HG03342 (cell line): ENCODE results near the gene DAGLA.

Experiments used
- ATAC-seq: cut with Tn5 transposase; IDR thresholded peaks from one replicate; pipeline ENCODE4 v1.9.1; 2021; ENCODE audit warnings: mild to moderate bottlenecking, moderate library complexity; ENCODE audit not compliant: unreplicated experiment

Gene DAGLA

GRCh38 chr11:61688365-61689163 is 8.4 kb downstream of the DAGLA start:
- ATAC-seq, result no peak

GRCh38 chr11:61689164-61689496 is 8.9 kb downstream of the DAGLA start:
- ATAC-seq, result no peak

- ATAC-seq, result no peak
Measured at GRCh38 chr11:61690706-61691379, 10.7 kb downstream of the DAGLA start.

DNA sequence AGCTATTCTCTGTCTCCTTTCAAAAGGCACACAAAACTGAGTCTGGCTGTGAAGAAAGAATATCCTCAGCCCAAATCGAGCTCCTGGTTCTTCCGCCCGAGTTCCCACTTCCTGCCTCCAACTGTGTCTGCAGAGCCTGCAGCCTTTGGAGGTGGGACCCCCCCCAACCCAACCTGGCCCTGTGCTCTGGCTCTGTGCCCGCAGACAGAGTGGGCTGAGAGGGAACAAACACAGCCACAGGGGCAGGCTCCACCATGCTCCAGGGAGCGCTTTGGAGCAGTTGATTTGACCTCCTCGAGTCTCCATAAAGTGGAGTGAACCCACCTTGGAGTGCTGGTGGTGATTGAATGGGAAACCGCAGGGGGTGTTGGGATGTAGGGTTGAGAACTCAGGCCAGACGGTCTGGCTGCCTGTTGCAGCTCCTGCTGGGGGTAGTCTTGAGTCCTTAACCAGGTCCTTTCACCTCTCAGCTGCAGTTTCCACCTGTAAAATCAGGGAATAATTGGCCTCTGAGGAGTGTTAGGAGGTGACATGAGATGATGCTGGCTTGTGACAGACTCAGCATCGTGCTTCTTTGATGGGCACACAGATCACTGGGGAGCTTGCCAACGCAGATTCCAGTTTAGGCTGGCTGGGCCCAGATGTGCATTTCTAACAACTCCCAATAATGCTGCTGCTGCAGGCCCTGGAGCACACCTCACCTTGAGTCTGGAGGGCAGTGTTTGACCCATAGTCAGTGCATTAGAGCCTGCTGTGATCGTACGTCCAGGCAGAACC is 11.4 kb downstream of the DAGLA start:
- no peak for ATAC-seq

DNA sequence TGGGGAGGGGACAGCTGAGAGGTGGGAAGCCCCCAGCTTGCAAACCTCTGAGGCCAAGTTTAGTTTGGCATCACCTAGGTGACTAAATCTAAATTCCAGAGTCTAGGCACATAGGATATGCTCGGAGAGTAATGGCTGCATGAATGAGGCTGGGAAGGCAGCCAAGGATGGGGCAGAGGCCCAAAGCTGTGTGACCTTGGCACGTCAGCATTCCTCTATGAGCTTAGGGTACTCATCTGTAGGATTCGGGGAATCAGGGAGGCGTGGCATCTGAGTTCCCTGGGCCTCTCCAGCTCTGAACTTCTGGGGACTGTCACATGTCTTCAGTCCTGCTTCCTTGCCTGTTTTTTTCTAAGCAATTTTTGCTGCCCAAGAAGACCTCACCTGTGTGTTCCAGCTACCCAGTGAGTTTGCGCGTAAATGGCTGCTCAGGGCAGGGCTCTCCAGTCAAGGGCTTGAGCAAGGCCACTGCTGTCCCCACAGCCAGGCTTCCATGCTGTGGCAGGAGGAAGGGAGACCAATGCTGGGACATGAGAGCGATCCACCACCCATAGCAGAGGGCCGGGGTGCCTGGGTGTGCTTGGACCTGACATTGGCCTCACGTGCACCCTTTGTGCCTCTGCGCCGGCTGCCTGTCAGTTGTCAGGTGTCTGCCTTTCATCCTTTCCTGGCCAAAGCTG is 13.9 kb downstream of the DAGLA start:
- no peak for ATAC-seq

DNA sequence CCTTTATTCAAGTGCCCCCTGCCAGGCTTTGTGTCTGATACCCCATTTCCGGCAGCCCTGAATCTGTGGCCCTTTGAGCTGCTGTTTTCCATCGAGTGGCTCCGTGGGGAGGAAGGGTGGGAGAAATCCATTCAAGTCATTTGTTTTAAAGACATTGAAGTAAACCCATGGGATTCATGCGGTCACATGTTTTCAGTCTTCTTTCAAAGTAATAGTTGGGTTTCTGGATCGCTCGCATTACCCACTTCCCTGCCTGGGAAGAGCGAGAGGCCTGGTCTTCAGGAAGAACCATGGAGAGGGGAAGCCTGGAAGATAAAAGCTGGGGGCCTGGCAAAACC is 14.4 kb downstream of the DAGLA start:
- no peak for ATAC-seq

DNA sequence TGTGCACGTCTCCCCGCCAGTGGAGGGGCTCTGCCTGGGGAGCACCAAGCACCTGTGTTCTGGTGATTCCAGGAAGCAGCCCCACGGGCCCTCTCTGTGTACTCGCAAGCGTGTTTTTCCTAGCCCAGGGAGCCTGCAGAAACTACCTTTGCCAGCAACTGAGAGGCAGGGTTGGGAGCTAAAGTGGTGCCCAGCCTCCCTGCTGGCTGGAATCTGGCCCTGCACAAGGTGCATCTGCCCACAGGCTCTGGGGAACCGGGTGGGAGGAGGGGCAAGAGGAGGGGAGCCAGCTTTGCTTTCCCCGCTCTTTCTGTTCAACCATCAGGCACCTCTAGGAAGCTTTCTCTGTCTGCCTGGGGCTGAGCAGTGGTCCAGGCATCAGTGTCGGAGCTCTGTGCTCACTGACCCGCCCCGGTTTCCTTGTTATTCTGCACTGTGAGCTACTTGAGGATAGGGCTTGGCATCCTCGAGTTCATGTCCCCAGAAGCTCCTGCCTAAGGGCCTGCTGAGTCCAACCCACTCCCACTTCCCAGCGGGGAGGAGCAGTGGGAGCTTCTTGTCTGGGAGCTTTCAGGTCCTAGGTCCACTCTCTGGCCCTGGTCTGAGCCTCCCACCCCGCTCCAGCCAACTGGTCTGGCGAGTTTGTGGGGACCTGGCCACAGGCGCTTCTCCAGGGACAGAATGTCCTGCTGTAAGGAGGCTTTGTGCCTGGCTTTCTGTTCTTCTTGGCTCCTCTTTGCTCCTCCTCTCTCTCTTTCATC is 14.9 kb downstream of the DAGLA start:
- ATAC-seq, result no peak

GRCh38 chr11:61695917-61696316 is 15.7 kb downstream of the DAGLA start:
- peak; percentile 70 for ATAC-seq

DNA sequence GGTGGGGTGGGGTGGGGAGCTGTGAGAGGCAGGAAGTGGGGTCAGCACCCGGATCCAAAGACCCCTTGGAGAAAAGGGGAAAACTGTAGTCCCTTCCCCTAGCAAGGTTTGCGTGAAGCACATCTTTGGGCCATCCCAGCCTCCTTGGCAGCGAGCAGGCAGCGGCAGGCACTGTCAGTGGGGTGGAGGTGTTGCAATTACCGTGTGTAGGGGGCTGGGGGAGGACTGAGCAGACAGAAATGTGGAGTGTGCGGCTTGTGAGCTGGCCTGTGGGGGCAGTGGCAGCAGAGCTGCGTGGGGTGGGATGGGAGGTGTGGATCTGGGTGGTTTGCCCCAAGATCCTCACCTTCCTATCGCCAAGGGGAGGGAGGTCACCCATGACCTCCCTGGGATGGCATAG is 16.4 kb downstream of the DAGLA start:
- ATAC-seq, result no peak

GRCh38 chr11:61697078-61697502 is 16.9 kb downstream of the DAGLA start:
- no peak for ATAC-seq

DNA sequence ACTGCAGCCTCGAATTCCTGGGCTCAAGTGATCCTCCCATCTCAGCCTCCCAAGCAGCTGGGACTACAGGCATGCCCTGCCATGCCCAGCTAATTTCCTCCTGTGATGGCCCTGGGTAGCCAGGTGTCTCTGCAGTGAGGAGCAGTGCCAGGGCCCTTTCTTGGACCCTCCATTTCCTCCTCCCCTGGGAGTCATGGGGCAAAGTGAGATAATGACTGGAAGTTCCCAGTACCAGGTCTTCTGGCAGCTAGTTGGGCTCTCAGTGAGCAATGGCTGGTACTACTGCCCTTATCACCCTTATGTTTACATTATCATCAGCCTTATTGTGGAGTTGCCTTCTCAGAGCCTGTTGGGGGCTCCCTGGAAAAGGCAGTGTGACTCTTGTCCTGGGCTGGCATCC is 17.6 kb downstream of the DAGLA start:
- no peak for ATAC-seq

DNA sequence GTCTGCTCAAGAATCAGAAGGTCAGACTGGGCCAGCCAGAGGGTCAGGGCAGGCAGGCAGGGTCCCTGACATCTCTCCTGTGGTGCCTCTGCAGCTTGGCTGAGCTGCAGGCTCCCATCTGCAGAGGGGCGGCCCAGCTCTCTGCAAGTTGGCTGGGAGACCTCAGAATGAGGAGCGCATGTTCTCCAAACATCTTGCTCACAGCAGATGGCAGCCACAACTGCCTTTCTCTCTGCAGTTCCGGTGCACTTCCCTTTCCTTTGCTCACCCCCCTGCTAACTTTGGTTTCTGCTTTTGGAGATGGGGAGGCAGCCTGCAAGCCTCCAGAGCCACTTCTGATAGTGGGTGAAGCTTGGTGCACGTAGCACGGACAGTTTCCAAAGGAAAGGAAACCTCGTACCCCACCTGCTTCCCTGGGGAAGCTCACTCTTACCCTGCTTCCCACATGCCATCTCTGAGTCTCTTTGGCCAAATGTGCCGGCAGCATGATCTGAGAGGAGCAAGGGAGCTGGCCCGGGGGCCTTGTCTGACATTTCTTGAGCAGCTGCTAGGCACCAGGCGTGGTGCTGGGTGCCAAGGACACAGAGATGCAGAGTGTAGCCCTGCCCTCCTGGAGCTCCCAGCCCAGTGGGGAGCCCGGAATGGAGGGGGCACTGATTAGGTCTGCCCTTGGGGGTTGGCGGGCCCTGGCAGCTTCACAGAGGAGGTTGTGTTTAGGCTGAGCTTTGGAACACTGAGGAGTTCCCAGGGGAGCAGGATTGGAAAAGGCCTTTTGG is 18.2 kb downstream of the DAGLA start:
- no peak for ATAC-seq

GRCh38 chr11:61699737-61700160 is 19.6 kb downstream of the DAGLA start:
- ATAC-seq, result no peak

- no peak for ATAC-seq
Measured at GRCh38 chr11:61700212-61700611, 20.0 kb downstream of the DAGLA start.

DNA sequence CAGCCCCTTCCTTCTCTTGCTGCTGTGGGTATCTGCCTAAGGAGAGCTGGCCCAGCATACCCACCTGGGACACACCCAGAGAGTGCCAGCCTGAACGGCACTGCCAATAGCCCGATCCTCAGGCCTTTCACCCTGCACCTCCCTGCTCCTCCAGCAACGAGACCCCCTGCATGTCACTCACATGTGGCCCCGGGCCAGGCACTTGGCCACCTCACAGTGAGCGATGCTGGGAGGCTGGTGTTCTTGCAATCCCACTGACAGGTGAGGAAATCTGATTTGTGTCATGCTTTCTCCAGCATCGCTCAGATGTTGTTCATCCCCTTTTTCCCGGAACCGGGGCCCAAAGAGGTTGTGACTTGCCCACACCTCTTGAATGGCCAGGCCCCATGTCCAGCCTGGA is 20.5 kb downstream of the DAGLA start:
- no peak for ATAC-seq

GRCh38 chr11:61701242-61701886 is 21.2 kb downstream of the DAGLA start:
- no peak for ATAC-seq

GRCh38 chr11:61702701-61703312 is 22.6 kb downstream of the DAGLA start:
- no peak for ATAC-seq

DNA sequence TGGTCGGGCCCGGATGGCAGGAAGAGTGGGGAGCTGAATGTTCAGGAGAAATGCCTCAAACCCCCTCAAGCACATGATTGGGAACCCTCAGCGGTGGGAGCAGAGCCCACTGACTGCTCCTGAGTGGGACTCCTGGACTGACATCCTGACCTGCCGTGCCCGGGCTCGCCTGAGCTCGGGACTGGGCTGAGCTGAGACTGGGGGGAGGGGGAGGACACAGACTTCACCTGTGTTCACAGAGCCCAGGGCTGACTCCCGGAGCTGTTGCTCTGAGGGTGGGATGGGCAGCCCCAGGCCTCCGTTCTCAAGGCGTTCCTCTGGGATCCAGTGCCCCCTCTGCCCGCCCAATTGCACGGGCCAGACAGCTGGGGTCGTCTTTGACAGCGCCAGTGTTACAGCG is 24.6 kb downstream of the DAGLA start:
- no peak for ATAC-seq
